AG04450 (cell line): ENCODE results near the gene FBXO31. TPM values are rescaled to one million over a fixed set of nuclear protein-coding genes. Genes with fewer than 3 reads are reported as not detected.

Experiments
- CTCF ChIA-PET: fragments of 300-600, 350-600 bp; formaldehyde crosslinking; extraction: SDS; loops from one replicate; lab custom pipeline; 2022; ENCODE audit warnings: antibody characterized with exemption, inconsistent platforms; lab: Charles Lee
- POLR2A ChIA-PET: fragments of 350-600 bp; formaldehyde crosslinking; extraction: SDS; loops from one replicate; lab custom pipeline; 2021; ENCODE audit warnings: antibody characterized with exemption, inconsistent platforms; lab: Yijun Ruan, JAX
- DNase-seq: peaks from one replicate; pipeline ENCODE4 v3.0.0-alpha.2; 2011; ENCODE audit warnings: low read depth, low spot score
- H3K27ac ChIP-seq: one replicate; pipeline ENCODE4 v1.5.1; 2012; ENCODE audit warnings: low read depth, low read length, control low read depth
- H3K27me3 ChIP-seq: one replicate; pipeline ENCODE4 v1.6.0; 2012; ENCODE audit warnings: low read length; ENCODE audit not compliant: control insufficient read depth, insufficient read depth
- H3K4me3 ChIP-seq: 2 replicates; pipeline ENCODE4 v1.5.1; 2011; ENCODE audit warnings: mild to moderate bottlenecking, low read depth, low read length, control low read depth
- H3K9me3 ChIP-seq: 2 replicates; pipeline ENCODE4 v1.5.1; 2012; ENCODE audit warnings: low read length; ENCODE audit not compliant: control insufficient read depth, insufficient read depth
- polyA plus RNA-seq: library from polyadenylated mRNA; depleted of rRNA; stranded (reverse); fragments of >200 nt; gene quantifications from 2 replicates; pipeline ENCODE4 v1.2.3, GENCODE V29; 2011
- TF ChIP-seq, protein P1 (sequence below): IDR thresholded peaks from 2 replicates; pipeline ENCODE4 v1.5.1; 2011; ENCODE audit warnings: low read depth, low read length, control low read depth, inconsistent platforms

FBXO31 gene
- polyA plus RNA-seq, 1 experiment = 16.3 TPM

DNA sequence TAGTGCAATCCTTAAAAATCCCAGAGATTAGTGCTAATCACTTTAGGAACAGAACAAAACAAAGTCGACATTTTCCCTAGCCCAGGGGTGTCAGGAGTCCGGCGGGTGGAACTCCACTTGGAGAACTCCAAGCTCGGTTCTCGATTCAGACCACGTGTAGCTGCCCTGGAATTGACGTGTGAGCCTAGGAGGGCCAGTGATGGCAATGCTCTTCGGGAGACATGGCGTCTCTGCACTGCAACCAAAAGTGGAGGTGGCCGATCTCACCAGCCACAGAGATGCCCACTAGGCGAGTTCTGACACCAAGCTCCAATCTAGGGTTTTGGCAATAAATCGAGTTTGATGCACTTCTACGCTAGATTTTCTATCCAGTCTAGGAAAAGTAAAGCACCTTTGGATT, 26.2 kb upstream of the FBXO31 start:
- Histone ChIP-seq H3K9me3 (no peaks in the 10 kb centered on the region; the same call in 1 of the 2 replicates), H3K27ac (no peak overlapping the region), H3K27me3 (no peaks in the 10 kb centered on the region), H3K4me3 (no peak overlapping the region)
- TF ChIP-seq, protein P1, sequence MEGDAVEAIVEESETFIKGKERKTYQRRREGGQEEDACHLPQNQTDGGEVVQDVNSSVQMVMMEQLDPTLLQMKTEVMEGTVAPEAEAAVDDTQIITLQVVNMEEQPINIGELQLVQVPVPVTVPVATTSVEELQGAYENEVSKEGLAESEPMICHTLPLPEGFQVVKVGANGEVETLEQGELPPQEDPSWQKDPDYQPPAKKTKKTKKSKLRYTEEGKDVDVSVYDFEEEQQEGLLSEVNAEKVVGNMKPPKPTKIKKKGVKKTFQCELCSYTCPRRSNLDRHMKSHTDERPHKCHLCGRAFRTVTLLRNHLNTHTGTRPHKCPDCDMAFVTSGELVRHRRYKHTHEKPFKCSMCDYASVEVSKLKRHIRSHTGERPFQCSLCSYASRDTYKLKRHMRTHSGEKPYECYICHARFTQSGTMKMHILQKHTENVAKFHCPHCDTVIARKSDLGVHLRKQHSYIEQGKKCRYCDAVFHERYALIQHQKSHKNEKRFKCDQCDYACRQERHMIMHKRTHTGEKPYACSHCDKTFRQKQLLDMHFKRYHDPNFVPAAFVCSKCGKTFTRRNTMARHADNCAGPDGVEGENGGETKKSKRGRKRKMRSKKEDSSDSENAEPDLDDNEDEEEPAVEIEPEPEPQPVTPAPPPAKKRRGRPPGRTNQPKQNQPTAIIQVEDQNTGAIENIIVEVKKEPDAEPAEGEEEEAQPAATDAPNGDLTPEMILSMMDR = no peak
- ChIA-PET CTCF (interaction anchor here (1.1 kb wide), 1 partner anchor 16 kb away, joined by 4 read pairs; no protein-coding TSS in a partner anchor), POLR2A (no interaction called here)
- DNase-seq = no peak

DNA sequence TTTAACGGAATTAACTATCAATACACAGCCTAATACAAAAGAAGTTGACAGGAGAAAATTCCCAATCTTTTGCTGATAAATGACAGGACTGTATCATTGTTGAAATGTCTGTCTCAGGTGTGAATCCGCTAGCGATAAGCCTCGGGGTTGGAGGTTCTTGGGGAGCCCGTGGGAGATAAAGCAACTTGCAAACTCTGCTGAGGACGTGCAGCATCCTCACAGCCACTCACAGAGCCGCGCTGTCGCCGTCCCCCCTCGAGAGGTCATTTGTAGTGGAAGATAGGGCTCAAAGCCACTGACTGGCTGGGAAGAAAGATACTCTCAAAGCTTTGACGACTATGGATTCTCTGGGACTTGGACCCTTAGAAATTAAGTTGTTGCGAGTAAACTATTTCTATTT, 25.6 kb upstream of the FBXO31 start:
- DNase-seq = no peak
- CTCF ChIA-PET = no interaction called here
- no peak overlapping the region for H3K4me3 ChIP-seq

GRCh38 chr16:87407511-87408112, 24.0 kb upstream of the FBXO31 start:
- TF ChIP-seq, protein P1 = no peak
- no peaks in the 10 kb centered on the region for H3K27me3 ChIP-seq
- H3K4me3 ChIP-seq = no peak overlapping the region
- no peak overlapping the region for H3K27ac ChIP-seq
- CTCF ChIA-PET = no interaction called here
- DNase-seq = no peak
- H3K9me3 ChIP-seq = no peaks in the 10 kb centered on the region; the same call in 1 of the 2 replicates
- POLR2A ChIA-PET = no interaction called here

More for the DNA sequence above, 25.6 kb upstream of the FBXO31 start:
- Histone ChIP-seq H3K27ac (no peak overlapping the region), H3K27me3 (no peaks in the 10 kb centered on the region), H3K9me3 (no peaks in the 10 kb centered on the region; the same call in 1 of the 2 replicates)
- POLR2A ChIA-PET = no interaction called here
- TF ChIP-seq, protein P1 = no peak

DNA sequence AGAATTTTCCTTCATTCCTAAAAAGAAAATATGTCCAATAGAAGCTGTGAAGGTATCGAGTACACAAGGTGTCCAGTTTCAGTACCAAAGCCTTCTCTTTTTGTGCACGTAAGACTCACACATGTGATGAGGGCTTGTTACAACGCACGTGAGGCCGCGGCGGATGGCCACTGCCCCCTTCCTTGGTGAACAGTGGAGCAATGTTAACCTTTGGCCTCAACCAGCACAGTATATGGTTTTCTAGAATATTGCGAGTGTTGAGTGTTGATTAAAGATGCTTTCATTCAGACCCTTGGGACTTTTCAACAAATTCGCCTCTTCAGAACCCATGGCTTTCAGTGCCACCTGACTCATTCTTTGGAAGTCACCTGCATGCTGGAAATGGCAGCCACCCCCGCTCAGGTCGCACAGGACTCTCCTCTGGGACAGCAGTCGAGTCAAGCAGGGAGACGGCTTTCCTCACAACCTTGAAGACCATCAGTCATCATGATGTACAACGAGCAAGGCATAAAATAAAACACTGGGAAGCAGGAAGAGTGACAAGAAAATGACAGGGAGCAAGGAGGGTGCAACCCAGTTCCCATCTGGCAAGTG, 23.0 kb upstream of the FBXO31 start:
- TF ChIP-seq, protein P1 = no peak
- H3K27me3 ChIP-seq = no peaks in the 10 kb centered on the region
- H3K4me3 ChIP-seq = no peak overlapping the region
- no peak overlapping the region for H3K27ac ChIP-seq
- CTCF ChIA-PET = no interaction called here
- no peak for DNase-seq
- POLR2A ChIA-PET = interaction anchor here (1.1 kb wide), 1 partner anchor 19 kb away, joined by 3 read pairs; no protein-coding TSS in a partner anchor
- H3K9me3 ChIP-seq = no peaks in the 10 kb centered on the region; the same call in 1 of the 2 replicates
